Peyer's patch (tissue), 4 donors: ENCODE data around the gene FAM120B.

Source experiments
- POLR2A ChIP-seq, 2 donors: fragments of 450-650 bp; IDR thresholded peaks; one replicate each; pipeline ENCODE4 v1.5.1; 2017; ENCODE audit warnings: antibody characterized with exemption in 2 of 2, mild to moderate bottlenecking in 2 of 2, moderate library complexity in 2 of 2
- TF ChIP-seq, protein P1 (sequence below), 6 experiments: fragments of 450-650 bp in 4 of 6; fragments of 200-600 bp in 2 of 6; sonication (generic) in 1 of 6; IDR thresholded peaks; one replicate each; pipeline ENCODE4 v1.5.1; 2017 to 2019; ENCODE audit warnings: antibody characterized with exemption in 6 of 6, mild to moderate bottlenecking in 3 of 6, moderate library complexity in 1 of 6

GRCh38 chr6:170378502-170378901 is 71.9 kb downstream of the FAM120B start:
- no peak for TF ChIP-seq POLR2A (IDR thresholded peaks at IDR 0.05)
- TF ChIP-seq, protein P1, sequence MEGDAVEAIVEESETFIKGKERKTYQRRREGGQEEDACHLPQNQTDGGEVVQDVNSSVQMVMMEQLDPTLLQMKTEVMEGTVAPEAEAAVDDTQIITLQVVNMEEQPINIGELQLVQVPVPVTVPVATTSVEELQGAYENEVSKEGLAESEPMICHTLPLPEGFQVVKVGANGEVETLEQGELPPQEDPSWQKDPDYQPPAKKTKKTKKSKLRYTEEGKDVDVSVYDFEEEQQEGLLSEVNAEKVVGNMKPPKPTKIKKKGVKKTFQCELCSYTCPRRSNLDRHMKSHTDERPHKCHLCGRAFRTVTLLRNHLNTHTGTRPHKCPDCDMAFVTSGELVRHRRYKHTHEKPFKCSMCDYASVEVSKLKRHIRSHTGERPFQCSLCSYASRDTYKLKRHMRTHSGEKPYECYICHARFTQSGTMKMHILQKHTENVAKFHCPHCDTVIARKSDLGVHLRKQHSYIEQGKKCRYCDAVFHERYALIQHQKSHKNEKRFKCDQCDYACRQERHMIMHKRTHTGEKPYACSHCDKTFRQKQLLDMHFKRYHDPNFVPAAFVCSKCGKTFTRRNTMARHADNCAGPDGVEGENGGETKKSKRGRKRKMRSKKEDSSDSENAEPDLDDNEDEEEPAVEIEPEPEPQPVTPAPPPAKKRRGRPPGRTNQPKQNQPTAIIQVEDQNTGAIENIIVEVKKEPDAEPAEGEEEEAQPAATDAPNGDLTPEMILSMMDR (IDR thresholded peaks at IDR 0.05): no peak
